MV-4-11 (cell line): ENCODE data around the gene ZNF837.

Experiments
- DNase-seq: peaks from one replicate; lab custom pipeline; 2025; lab: John Stamatoyannopoulos, UW

The ZNF837 gene

DNA sequence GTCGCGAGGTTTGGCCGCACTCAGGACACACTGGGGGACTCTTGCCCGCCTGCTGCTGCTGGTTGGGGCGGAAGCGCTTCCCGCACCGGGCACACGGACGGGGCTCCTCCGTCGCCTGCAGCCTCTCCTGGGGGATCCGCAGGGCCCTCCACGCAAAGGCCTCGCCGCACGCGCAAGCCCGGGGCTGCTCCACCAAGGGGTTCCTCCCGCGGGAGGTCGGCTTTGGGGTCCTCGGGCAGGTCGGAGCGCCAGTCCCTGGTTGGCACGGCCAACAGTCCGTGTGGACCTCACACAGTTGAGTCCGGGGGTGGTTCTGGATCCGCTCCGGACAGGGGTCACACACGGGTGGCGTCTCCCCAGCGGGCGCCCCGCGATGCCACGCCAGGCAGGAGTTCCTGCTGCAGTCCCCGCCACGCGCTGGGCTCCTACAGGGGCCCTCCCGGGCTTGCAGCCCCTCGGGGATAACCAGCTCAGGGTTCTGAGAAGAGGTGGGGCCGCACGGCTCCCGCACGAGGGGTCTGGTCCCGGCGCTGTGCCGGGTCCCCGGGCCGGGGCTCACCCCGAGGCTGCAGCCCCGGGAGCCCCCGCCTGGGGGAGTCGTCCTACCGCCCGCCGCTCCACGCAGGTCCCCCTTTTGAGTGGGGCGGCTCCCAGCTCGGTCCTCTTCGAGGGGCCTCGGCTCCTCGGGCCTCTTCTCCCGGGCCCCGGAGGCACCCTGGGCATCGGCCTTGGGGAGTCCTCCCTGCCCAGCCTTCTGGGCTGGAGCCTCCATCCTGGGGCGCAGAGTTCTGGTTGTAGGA lies 12.1 kb downstream of the ZNF837 start:
- DNase-seq, result no peak

DNA sequence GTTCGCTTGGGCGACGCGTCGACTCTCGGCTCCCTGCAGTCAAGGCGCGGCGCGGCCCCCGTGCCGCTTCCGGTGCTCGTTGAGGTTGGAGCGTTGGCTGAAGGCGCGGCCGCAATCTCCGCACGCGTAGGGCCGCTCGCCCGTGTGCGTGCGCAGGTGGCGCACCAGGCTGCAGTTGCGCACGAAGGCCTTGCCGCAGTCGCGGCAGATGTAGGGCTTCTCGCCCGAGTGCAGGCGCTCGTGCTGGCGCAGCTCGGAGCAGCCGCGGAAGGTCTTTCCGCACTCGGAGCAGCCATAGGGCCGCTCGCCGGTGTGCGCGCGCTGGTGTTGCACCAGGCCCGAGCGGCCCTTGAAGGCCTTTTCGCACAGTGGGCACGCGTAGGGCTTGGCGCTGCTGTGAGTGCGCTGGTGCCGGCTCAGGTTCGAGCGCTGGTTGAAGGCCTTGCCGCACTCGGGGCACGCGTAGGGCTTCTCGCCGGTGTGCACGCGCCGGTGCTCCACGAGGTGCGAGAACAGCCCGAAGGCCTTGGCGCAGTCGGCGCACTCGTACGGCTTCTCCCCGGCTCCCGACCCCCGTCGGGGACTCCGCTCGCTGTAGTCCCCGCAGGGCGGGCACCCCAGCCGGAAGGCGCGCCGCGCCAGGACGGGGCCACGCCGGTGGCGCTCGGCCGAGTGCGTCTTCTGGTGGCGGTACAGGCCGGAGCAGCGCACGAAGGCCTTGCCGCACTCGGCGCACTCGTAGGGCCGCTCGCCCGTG lies 13.0 kb downstream of the ZNF837 start:
- DNase-seq, result no peak

DNA sequence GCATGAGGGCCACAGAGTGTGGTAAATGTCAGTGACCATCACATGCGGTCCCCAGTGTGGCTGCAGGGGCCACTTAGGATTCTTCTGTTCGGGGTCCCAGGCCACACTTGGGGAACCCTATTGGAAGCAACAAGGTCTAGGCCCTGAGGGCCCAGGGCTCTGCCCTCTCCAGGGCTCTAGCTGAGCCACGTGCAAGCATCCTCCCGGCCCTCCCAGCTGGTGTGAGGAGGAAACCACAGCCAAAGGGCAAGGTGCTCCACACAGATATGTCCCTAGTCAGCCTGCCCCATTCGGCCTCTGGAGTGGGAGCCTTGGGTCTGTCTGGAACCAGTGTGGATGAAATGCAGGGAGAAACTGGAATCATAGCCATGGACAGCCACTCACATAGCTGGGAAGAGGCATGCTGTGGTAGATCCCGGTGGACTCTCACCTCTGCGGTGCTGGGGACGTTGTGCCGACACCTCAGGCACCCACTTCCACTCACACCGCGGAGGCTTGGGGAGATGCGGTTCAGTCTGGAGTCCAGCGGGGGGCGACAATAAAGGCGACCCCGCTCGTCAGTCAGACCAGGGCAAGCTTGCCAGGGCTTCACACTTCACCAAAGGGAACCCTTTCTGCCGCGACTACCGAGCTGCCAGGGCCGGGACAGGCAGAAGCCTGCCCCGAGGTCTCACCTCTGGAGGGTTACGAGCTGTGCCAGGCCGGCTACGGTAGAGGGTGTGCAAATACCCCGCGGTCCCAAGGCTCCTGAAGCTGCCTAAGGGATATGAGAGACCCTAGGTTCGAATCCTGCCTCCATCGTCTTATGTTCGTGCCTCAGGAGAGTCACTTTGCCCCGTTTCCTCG lies 14.0 kb downstream of the ZNF837 start:
- DNase-seq, result no peak

- peak; percentile 99 for DNase-seq
Observed at GRCh38 chr19:58364146-58364545, 16.7 kb downstream of the ZNF837 start.

- DNase-seq, result peak; percentile 97
Observed at GRCh38 chr19:58362272-58362994, 18.4 kb downstream of the ZNF837 start, which contains the start of gene ZNF497. TSS of gene ZNF497 (minus strand) at chr19:58362751. CDS start at chr19:58357635, 5,116 bp downstream.

- peak; percentile 54 for DNase-seq
Observed at GRCh38 chr19:58361900-58362271, 18.9 kb downstream of the ZNF837 start.

DNA sequence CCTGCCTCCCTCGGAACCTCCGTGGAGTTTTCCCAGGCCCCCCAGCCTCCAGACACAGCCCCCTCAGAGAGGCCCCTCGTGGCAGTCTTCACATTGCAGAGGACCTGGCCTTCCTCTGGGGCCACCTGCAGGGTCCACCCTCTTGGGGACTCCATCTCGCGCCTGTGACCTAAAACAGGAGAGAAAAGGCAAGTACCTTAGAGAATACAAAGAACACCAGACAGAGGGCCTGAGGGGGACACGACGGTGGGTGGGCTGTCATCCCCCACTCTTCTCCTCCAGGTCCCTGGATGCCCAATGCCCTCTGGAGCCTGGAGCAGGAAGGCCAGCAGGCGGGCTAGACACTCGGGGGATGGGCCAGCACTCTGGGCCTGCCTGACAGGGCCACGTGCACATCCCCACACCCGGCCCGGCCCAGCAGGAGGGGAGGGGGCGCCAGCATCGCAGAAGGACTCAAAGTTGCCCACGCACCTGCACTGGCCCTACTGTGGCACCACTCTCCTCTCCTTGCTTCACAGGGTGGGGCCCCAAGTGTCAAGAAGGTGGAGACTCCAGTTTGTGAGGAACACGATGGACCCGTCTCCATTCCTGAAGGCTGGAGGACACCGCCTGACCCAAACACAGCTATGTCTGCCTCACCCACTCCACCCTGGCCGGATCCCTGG lies 23.2 kb downstream of the ZNF837 start:
- DNase-seq, result no peak

DNA sequence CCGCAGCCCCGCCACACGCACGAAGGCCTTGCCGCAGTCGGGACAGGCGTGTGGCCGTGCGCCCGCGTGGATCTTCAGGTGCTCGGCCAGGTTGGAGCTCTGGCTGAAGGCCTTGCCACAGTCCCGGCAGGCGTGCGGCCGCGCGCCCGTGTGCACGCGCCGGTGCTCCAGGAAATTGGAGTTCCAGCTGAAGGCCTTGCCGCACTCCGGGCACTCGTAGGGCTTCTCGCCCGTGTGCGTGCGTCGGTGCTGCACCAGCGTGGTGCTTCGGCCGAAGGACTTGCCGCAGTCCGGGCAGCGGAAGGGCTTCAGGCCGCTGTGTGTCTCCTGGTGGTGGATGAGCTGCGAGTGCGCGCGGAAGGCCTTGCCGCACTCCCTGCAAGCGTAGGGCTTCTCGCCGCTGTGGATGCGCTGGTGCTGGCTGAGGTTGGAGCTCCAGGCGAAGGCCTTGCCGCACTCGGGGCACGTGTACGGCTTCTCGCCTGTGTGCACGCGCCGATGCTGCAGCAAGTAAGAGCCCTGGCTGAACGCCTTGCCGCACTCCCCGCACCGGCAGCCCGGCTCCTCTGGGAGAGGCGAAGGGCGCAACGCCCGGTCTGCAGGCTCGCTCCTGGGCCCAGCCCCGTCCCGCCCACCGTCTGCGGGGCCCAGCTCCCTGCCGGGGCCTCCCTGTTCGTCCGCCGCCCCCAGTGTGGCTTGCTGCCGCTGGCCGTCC lies 23.9 kb downstream of the ZNF837 start:
- DNase-seq, result no peak

- DNase-seq, result no peak
Observed at GRCh38 chr19:58355908-58356765, 24.7 kb downstream of the ZNF837 start.

GRCh38 chr19:58355215-58355796 lies 25.5 kb downstream of the ZNF837 start:
- DNase-seq, result no peak

- DNase-seq, result no peak
Observed at GRCh38 chr19:58354478-58355030, 26.3 kb downstream of the ZNF837 start.

DNA sequence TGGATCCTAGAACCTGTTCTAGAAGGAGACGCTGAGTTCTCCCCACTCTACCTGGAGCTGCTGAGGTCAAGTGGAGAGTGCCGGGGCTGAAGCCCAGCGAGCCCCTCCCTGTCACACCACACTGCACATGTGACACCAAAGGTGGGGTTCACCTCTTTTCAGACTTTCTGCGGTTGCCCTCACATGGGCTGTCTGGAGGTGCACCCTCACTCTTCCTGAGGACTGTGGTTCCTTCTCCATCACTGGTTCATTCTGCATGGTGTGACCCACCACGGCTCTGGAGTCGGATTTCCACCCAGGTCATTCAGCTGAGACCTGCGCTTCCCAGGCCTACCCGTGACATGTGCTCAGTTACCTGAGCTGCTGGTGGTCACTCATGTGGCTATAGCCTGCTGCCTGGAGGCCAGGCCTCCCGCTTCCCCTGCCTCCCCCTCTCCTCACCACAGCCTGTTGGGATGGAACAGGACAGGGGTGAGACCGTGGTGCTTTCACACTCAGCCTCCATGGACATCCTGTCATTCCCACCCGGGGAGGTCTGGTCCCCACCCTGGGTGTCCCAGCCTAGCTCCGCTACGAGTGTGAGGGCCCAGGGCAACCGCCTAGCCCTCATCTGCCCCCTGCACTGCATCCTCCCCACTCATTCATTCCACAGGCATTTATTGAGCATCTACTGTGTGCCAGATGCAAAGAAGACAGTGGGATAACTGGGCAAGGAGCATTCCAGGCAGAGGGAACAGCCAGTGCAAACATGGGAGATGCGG lies 26.9 kb downstream of the ZNF837 start:
- DNase-seq, result no peak

- DNase-seq, result no peak
Observed at GRCh38 chr19:58352760-58353671, 27.8 kb downstream of the ZNF837 start, which contains the start of gene A1BG. TSS of gene A1BG (minus strand) at chr19:58353492. CDS start at chr19:58353437, 55 bp downstream.

GRCh38 chr19:58351990-58352755 lies 28.7 kb downstream of the ZNF837 start:
- DNase-seq, result no peak

GRCh38 chr19:58351558-58351878 lies 29.3 kb downstream of the ZNF837 start:
- DNase-seq, result no peak

GRCh38 chr19:58350871-58351557 lies 29.8 kb downstream of the ZNF837 start:
- DNase-seq, result no peak
